H9 (cell line): Measurements from ENCODE around the gene PKP1. TPM values are rescaled to one million over a fixed set of nuclear protein-coding genes. Genes with fewer than 3 reads are reported as not detected.

Experiments
- DNase-seq: peaks from one replicate; pipeline ENCODE4 v3.0.0-alpha.2; 2017
- H2AFZ ChIP-seq: one replicate; pipeline ENCODE4 v1.6.1; 2013; ENCODE audit warnings: mild to moderate bottlenecking, low read length, control low read depth, moderate library complexity
- H2AK5ac ChIP-seq: 2 replicates; pipeline ENCODE4 v1.6.1; 2013; ENCODE audit warnings: low read length, control low read depth, mixed read lengths; ENCODE audit not compliant: insufficient read length
- H2BK120ac ChIP-seq: one replicate; pipeline ENCODE4 v1.6.1; 2013; ENCODE audit warnings: low read depth, mild to moderate bottlenecking, low read length, control low read depth, inconsistent platforms; ENCODE audit not compliant: poor library complexity, severe bottlenecking
- H2BK12ac ChIP-seq: 2 replicates; pipeline ENCODE4 v1.6.1; 2013; ENCODE audit warnings: low read length, control low read depth, mixed read lengths, low read depth; ENCODE audit not compliant: insufficient read length
- H2BK15ac ChIP-seq: 2 replicates; pipeline ENCODE4 v1.6.1; 2013; ENCODE audit warnings: low read depth, low read length, control low read depth
- H2BK20ac ChIP-seq: one replicate; pipeline ENCODE4 v1.6.1; 2013; ENCODE audit warnings: low read depth, mild to moderate bottlenecking, low read length, control low read depth, inconsistent platforms; ENCODE audit not compliant: poor library complexity, severe bottlenecking
- H2BK5ac ChIP-seq: 2 replicates; pipeline ENCODE4 v1.6.1; 2013; ENCODE audit warnings: low read length, control low read depth, mixed read lengths; ENCODE audit not compliant: insufficient read length
- H3K14ac ChIP-seq: 2 replicates; pipeline ENCODE4 v1.6.1; 2013; ENCODE audit warnings: low read length, control low read depth; ENCODE audit not compliant: insufficient read depth
- H3K18ac ChIP-seq: 2 replicates; pipeline ENCODE4 v1.6.1; 2013; ENCODE audit warnings: low read depth, mild to moderate bottlenecking, mixed read lengths, low read length, control low read depth; ENCODE audit not compliant: insufficient read length
- H3K23ac ChIP-seq: 2 replicates; pipeline ENCODE4 v1.6.1; 2013; ENCODE audit warnings: low read length, control low read depth, mixed read lengths, low read depth; ENCODE audit not compliant: insufficient read length
- H3K23me2 ChIP-seq: 2 replicates; pipeline ENCODE4 v1.6.1; 2013; ENCODE audit warnings: low read depth, mild to moderate bottlenecking, mixed read lengths, low read length, control low read depth; ENCODE audit not compliant: insufficient read length, poor library complexity, severe bottlenecking
- H3K27ac ChIP-seq: 2 replicates; pipeline ENCODE4 v1.5.1; 2013; ENCODE audit warnings: low read length, control low read depth, mixed read lengths, low read depth; ENCODE audit not compliant: insufficient read length
- H3K27me3 ChIP-seq: 2 replicates; pipeline ENCODE4 v1.6.1; 2013; ENCODE audit warnings: low read length, control low read depth, inconsistent platforms; ENCODE audit not compliant: insufficient read depth
- H3K4ac ChIP-seq: 2 replicates; pipeline ENCODE4 v1.6.1; 2013; ENCODE audit warnings: low read depth, mild to moderate bottlenecking, control low read depth, inconsistent platforms, low read length, moderate library complexity
- H3K4me1 ChIP-seq: 2 replicates; pipeline ENCODE4 v1.6.1; 2013; ENCODE audit warnings: low read length, control low read depth, inconsistent platforms; ENCODE audit not compliant: insufficient read depth
- H3K4me2 ChIP-seq: 2 replicates; pipeline ENCODE4 v1.6.1; 2013; ENCODE audit warnings: low read length, control low read depth, mixed read lengths; ENCODE audit not compliant: insufficient read length, insufficient read depth
- H3K56ac ChIP-seq: 2 replicates; pipeline ENCODE4 v1.6.1; 2013; ENCODE audit warnings: low read depth, mild to moderate bottlenecking, mixed read lengths, low read length, control low read depth; ENCODE audit not compliant: insufficient read length
- H3K79me1 ChIP-seq: 2 replicates; pipeline ENCODE4 v1.6.1; 2013; ENCODE audit warnings: low read depth, mild to moderate bottlenecking, moderate library complexity, low read length, control low read depth, inconsistent platforms; ENCODE audit not compliant: insufficient read depth, poor library complexity, severe bottlenecking
- H3K79me2 ChIP-seq: 2 replicates; pipeline ENCODE4 v1.6.1; 2013; ENCODE audit warnings: low read length, control low read depth, inconsistent platforms; ENCODE audit not compliant: insufficient read depth
- H3K9ac ChIP-seq: 2 replicates; pipeline ENCODE4 v1.6.1; 2013; ENCODE audit warnings: low read length, control low read depth, mixed read lengths; ENCODE audit not compliant: insufficient read length; ENCODE audit errors: extremely low read depth
- H3K9me3 ChIP-seq: one replicate; pipeline ENCODE4 v1.6.1; 2013; ENCODE audit warnings: low read depth, low read length, inconsistent platforms; ENCODE audit not compliant: control insufficient read depth
- H3T11ph ChIP-seq: one replicate; pipeline ENCODE4 v1.6.1; 2013; ENCODE audit warnings: mild to moderate bottlenecking, low read length, control low read depth, inconsistent platforms
- H4K20me1 ChIP-seq: one replicate; pipeline ENCODE4 v1.6.1; 2013; ENCODE audit not compliant: control insufficient read depth, insufficient read length, insufficient read depth
- H4K5ac ChIP-seq: 2 replicates; pipeline ENCODE4 v1.6.1; 2013; ENCODE audit warnings: low read depth, mild to moderate bottlenecking, mixed read lengths, low read length, control low read depth; ENCODE audit not compliant: insufficient read length
- H4K8ac ChIP-seq: replicated peaks from 2 replicates; pipeline ENCODE4 v1.6.1; 2013; ENCODE audit warnings: low read length, control low read depth, mixed read lengths, low read depth; ENCODE audit not compliant: insufficient read length
- H4K91ac ChIP-seq: 2 replicates; pipeline ENCODE4 v1.6.1; 2013; ENCODE audit warnings: low read depth, mild to moderate bottlenecking, moderate library complexity, mixed read lengths, low read length, control low read depth; ENCODE audit not compliant: insufficient read length
- H3K27ac Mint-ChIP-seq, 3 experiments: 2 replicates in 2 of 3; 3 replicates in 1 of 3; pipeline ENCODE4 v1.8.0; 2020 to 2021; ENCODE audit warnings: mixed read lengths in 3 of 3, mild to moderate bottlenecking in 1 of 3, moderate library complexity in 1 of 3
- H3K27me3 Mint-ChIP-seq: 2 replicates; pipeline ENCODE4 v1.8.0; 2021; ENCODE audit warnings: low read depth, mild to moderate bottlenecking, moderate library complexity, mixed read lengths
- H3K36me3 Mint-ChIP-seq, 3 experiments: 2 replicates in 2 of 3; 3 replicates in 1 of 3; pipeline ENCODE4 v1.8.0; 2020 to 2021; ENCODE audit warnings: low read depth in 3 of 3, mixed read lengths in 3 of 3; ENCODE audit not compliant: insufficient read depth in 1 of 3
- H3K4me1 Mint-ChIP-seq, 2 experiments: 2 replicates each; pipeline ENCODE4 v1.8.0; 2020; ENCODE audit warnings: mixed read lengths in 2 of 2
- H3K4me3 Mint-ChIP-seq, 2 experiments: 2 replicates in 1 of 2; 3 replicates in 1 of 2; pipeline ENCODE4 v1.8.0; 2020 to 2021; ENCODE audit warnings: mild to moderate bottlenecking in 2 of 2, mixed read lengths in 2 of 2, moderate library complexity in 1 of 2
- H3K9me3 Mint-ChIP-seq, 2 experiments: 2 replicates in 1 of 2; 3 replicates in 1 of 2; pipeline ENCODE4 v1.8.0; 2020; ENCODE audit warnings: mild to moderate bottlenecking in 2 of 2, mixed read lengths in 2 of 2, moderate library complexity in 1 of 2
- CTCF ChIP-seq: fragments of 200-600 bp; sonication (generic); conservative IDR thresholded peaks from 3 replicates; pipeline ENCODE4 v1.8.0; 2021; ENCODE audit warnings: antibody characterized with exemption, mild to moderate bottlenecking
- WGBS: extraction: QIAGEN DNeasy Blood & Tissue Kit; methylation state at CpG from one replicate; pipeline ENCODE4 v1.1.7; 2013; ENCODE audit warnings: missing lambda C conversion rate, low lambda C conversion rate, mixed read lengths; ENCODE audit not compliant: insufficient read length; ENCODE audit errors: extremely low coverage; 5-methylcytosine and 5-hydroxymethylcytosine counted together
- total RNA-seq: library from RNA; stranded (reverse); gene quantifications from 2 replicates; pipeline ENCODE4 v1.2.1, GENCODE V29; 2021

The PKP1 gene
- total RNA-seq, 1 experiment from 2014 or later, result 0.09 TPM

- Histone ChIP-seq H3K4me2 (no peak overlapping the region), H2BK12ac (no peak overlapping the region), H3K27me3 (no peaks in the 10 kb centered on the region), H2BK120ac (no peak overlapping the region), H4K91ac (no peak overlapping the region), H2BK15ac (no peak overlapping the region), H3K79me2 (no peaks in the 10 kb centered on the region), H2AK5ac (no peak overlapping the region), H2AFZ (no peak overlapping the region), H3K4me1 (peaks cover under 1% of the 10 kb centered on the region; the same call in 1 of the 2 replicates), H3K14ac (no peak overlapping the region), H4K8ac (no peak overlapping the region), H3K4ac (no peak overlapping the region), H3K27ac (no peak overlapping the region), H3T11ph (no peak overlapping the region), H3K23ac (no peak overlapping the region), H3K18ac (no peak overlapping the region), H4K5ac (no peak overlapping the region), H3K79me1 (no peaks in the 10 kb centered on the region), H4K20me1 (no peaks in the 10 kb centered on the region), H3K56ac (no peak overlapping the region), H2BK5ac (no peak overlapping the region), H3K9me3 (no peaks in the 10 kb centered on the region), H2BK20ac (no peak overlapping the region), H3K9ac (no peak overlapping the region), H3K23me2 (no peaks in the 10 kb centered on the region)
- WGBS, result no CpG with 5 or more reads among the region's 13 CpGs
- no peak overlapping the region; a peak in 1 of 7 replicates for H3K27ac Mint-ChIP-seq
- DNase-seq, result no peak
- no peaks in the 10 kb centered on the region; the same call in none of the 2 replicates for H3K27me3 Mint-ChIP-seq
- H3K9me3 Mint-ChIP-seq, result no peaks in the 10 kb centered on the region
- H3K36me3 Mint-ChIP-seq, result no peaks in the 10 kb centered on the region
- H3K4me3 Mint-ChIP-seq, result no peak overlapping the region
- H3K4me1 Mint-ChIP-seq, result peaks cover 11 to 19% of the 10 kb centered on the region in 2 experiments
- TF ChIP-seq CTCF, result no peak
Observed at GRCh38 chr1:201353186-201353940, 70.1 kb downstream of the PKP1 start.
